OCI-LY3 (cell line): ENCODE measurements around the gene TRDMT1.

Experiments used
- CTCF ChIP-seq: fragments of 200-600, 300-600 bp; sonication (generic); IDR thresholded peaks from 2 replicates; pipeline ENCODE4 v1.5.1; 2014; ENCODE audit warnings: antibody characterized with exemption, low read length, low read depth
- EZH2phosphoT487 ChIP-seq: fragments of 200-600 bp; shearing (Covaris generic); IDR thresholded peaks from 2 replicates; pipeline ENCODE4 v1.6.1; 2018; ENCODE audit warnings: antibody characterized with exemption, mixed run types, low read depth

GRCh38 chr10:17229717-17229966, 28.2 kb upstream of the TRDMT1 start:
- TF ChIP-seq CTCF (no peak), EZH2phosphoT487 (no peak)
